Endothelial cell of umbilical vein (primary cell): ENCODE measurements around the gene CDK19. TPM values are rescaled to one million over a fixed set of nuclear protein-coding genes. Genes with fewer than 3 reads are reported as not detected.

Experiments
- BruUV-seq: library from RNA; stranded (reverse); fragments of 400-500 nt; replicated peaks from 2 replicates; lab custom pipeline; 2021; lab: Mats Ljungman, UMichigan
- CTCF ChIA-PET: fragments of 300-600, 350-600 bp; sonication (Branson Sonifier 250); formaldehyde crosslinking; loops from one replicate; lab custom pipeline; 2021; ENCODE audit warnings: antibody characterized with exemption, inconsistent platforms; lab: Charles Lee
- POLR2A ChIA-PET: fragments of 300-600, 350-600 bp; sonication (Branson Sonifier 250); formaldehyde crosslinking; loops from one replicate; lab custom pipeline; 2021; ENCODE audit warnings: antibody characterized with exemption, inconsistent platforms; lab: Charles Lee
- DNase-seq: peaks from one replicate; pipeline ENCODE4 v3.0.0-alpha.2; 2011; ENCODE audit warnings: low read depth, low spot score
- FAIRE-seq: peaks from 2 replicates; lab custom pipeline; 2011; peaks lifted over from hg19 to GRCh38; lab: Jason Lieb, UNC
- H2AFZ ChIP-seq: 2 replicates; pipeline ENCODE4 v1.6.0; 2012; ENCODE audit warnings: low read depth, low read length, control low read depth, inconsistent platforms
- H3K27ac ChIP-seq: 2 replicates; pipeline ENCODE4 v1.5.1; 2011; ENCODE audit warnings: low read depth, mild to moderate bottlenecking, control low read depth, low read length, moderate library complexity; ENCODE audit not compliant: insufficient read depth
- H3K27me3 ChIP-seq, 2 experiments: 2 replicates each; pipeline versions ENCODE4 v1.6.0 to v1.6.1; 2011; ENCODE audit warnings: low read length in 2 of 2, mixed read lengths in 1 of 2; ENCODE audit not compliant: control insufficient read depth in 2 of 2, insufficient read depth in 2 of 2
- H3K36me3 ChIP-seq, 2 experiments: 2 replicates in 1 of 2; 3 replicates in 1 of 2; pipeline ENCODE4 v1.5.1; 2011; ENCODE audit warnings: low read length in 2 of 2, mild to moderate bottlenecking in 1 of 2, moderate library complexity in 1 of 2; ENCODE audit not compliant: control insufficient read depth in 2 of 2, insufficient read depth in 2 of 2; ENCODE audit errors: extremely low read depth in 1 of 2
- H3K4me1 ChIP-seq: 3 replicates; pipeline ENCODE4 v1.5.1; 2011; ENCODE audit warnings: mild to moderate bottlenecking, low read length; ENCODE audit not compliant: control insufficient read depth, insufficient read depth; ENCODE audit errors: extremely low read depth
- H3K4me2 ChIP-seq: 2 replicates; pipeline ENCODE4 v1.6.1; 2011; ENCODE audit warnings: low read length, control low read depth, mixed read lengths; ENCODE audit not compliant: insufficient read depth
- H3K4me3 ChIP-seq, 3 experiments: fragments of 200-600 bp in 1 of 3; sonication (generic), shearing (Covaris generic) in 1 of 3; replicated peaks in 1 of 3; 2 replicates each; pipeline ENCODE4 v1.5.1; 2011 to 2016; ENCODE audit warnings: control low read depth in 3 of 3, low read length in 3 of 3, mild to moderate bottlenecking in 2 of 3, inconsistent platforms in 1 of 3, low read depth in 1 of 3, moderate library complexity in 1 of 3; ENCODE audit not compliant: insufficient read depth in 1 of 3
- H3K79me2 ChIP-seq: 2 replicates; pipeline ENCODE4 v1.6.0; 2012; ENCODE audit warnings: low read length, inconsistent platforms; ENCODE audit not compliant: control insufficient read depth, insufficient read depth
- H3K9ac ChIP-seq: replicated peaks from 2 replicates; pipeline ENCODE3; 2011; ENCODE audit warnings: low read length, control low read depth; ENCODE audit not compliant: insufficient read depth; ENCODE audit errors: extremely low read depth
- H3K9me1 ChIP-seq: replicated peaks from 3 replicates; pipeline ENCODE4 v1.6.0; 2011; ENCODE audit warnings: mild to moderate bottlenecking, low read length; ENCODE audit not compliant: control insufficient read depth, insufficient read depth; ENCODE audit errors: extremely low read depth
- H3K9me3 ChIP-seq: replicated peaks from 2 replicates; pipeline ENCODE4 v1.5.1; 2012; ENCODE audit warnings: low read length, inconsistent platforms; ENCODE audit not compliant: control insufficient read depth, insufficient read depth
- H4K20me1 ChIP-seq: replicated peaks from 2 replicates; pipeline ENCODE3; 2011; ENCODE audit warnings: mild to moderate bottlenecking, low read length; ENCODE audit not compliant: control insufficient read depth, insufficient read depth; ENCODE audit errors: extremely low read depth
- EZH2 ChIP-seq: IDR thresholded peaks from 2 replicates; pipeline ENCODE4 v1.6.1; 2012; ENCODE audit warnings: borderline replicate concordance, low read depth, mild to moderate bottlenecking, moderate library complexity, low read length, inconsistent platforms; ENCODE audit not compliant: severe bottlenecking
- FOS ChIP-seq: IDR thresholded peaks from 2 replicates; pipeline ENCODE4 v1.6.1; 2011; ENCODE audit warnings: mild to moderate bottlenecking, low read length, moderate library complexity, borderline replicate concordance; ENCODE audit not compliant: insufficient read depth
- GATA2 ChIP-seq: IDR thresholded peaks from 2 replicates; pipeline ENCODE4 v1.7.0; 2011; ENCODE audit warnings: low read depth, mild to moderate bottlenecking, moderate library complexity, mixed read lengths, low read length; ENCODE audit not compliant: insufficient read length, insufficient read depth
- JUN ChIP-seq: IDR thresholded peaks from 2 replicates; pipeline ENCODE4 v1.6.1; 2011; ENCODE audit warnings: borderline replicate concordance, low read depth; ENCODE audit not compliant: insufficient read length, insufficient read depth
- MYC ChIP-seq: IDR thresholded peaks from one replicate; pipeline ENCODE4 v1.6.1; 2011; ENCODE audit warnings: mild to moderate bottlenecking, low read depth, low read length
- POLR2A ChIP-seq: IDR thresholded peaks from 2 replicates; pipeline ENCODE4 v1.6.1; 2012; ENCODE audit warnings: low read depth, mild to moderate bottlenecking, control low read depth, low read length
- POLR2AphosphoS5 ChIP-seq: IDR thresholded peaks from 2 replicates; pipeline ENCODE4 v1.6.1; 2012; ENCODE audit warnings: low read depth, mild to moderate bottlenecking, control low read depth, low read length, moderate library complexity; ENCODE audit not compliant: insufficient read depth
- dilution Hi-C: fragments of 300-500 bp; cut with MboI; formaldehyde crosslinking; loops from one replicate; pipeline ENCODE4 v1.15.0; 2019; ENCODE audit warnings: low sequenced_read_pairs; ENCODE audit not compliant: extremely low pct_ligation_motif_present
- intact Hi-C: fragments of 100-400 bp; cut with micrococcal nuclease; formaldehyde crosslinking; loops from one replicate; pipeline ENCODE4 v1.10.0; 2022
- polyA plus RNA-seq, 4 experiments: library from polyadenylated mRNA; depleted of rRNA in 3 of 4; stranded (reverse) in 3 of 4; unstranded in 1 of 4; fragments of >200 nt; gene quantifications; 2 replicates each; pipeline versions ENCODE4 v1.2.1 to v1.2.3, GENCODE V29; 2011 to 2012; ENCODE audit warnings: missing spikeins in 1 of 4
- total RNA-seq: library from RNA; stranded (reverse); gene quantifications from 2 replicates; pipeline ENCODE4 v1.2.3, GENCODE V29; 2021

Gene CDK19
- total and polyA plus RNA-seq, 2 donors (not counting 3 experiments of a cell fraction or from before 2014, with no cell fraction given): 4.6 to 12.1 TPM

DNA sequence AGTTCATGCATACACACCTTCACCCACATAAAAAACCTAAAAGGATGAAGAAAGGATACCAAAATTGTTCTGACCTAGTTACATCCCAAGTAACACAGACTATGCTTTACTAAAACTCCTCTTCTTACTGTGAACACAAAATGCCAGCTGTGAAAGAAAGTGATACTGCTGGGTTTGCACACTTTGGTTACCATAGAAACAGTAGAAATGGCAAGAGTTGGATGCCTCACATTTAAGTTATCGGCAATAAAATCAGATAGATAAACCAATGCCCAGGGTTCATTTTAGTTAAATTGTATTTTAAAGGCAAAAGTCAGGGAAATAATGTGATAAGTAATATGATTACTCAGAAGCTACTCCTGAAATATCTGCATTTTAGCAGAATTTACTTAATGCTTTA, 161.9 kb downstream of the CDK19 start:
- no peak overlapping the region for H3K4me3 ChIP-seq
- no peak overlapping the region for H3K9ac ChIP-seq
- no peak overlapping the region for H2AFZ ChIP-seq
- no TSS peak for BruUV-seq
- no peaks in the 10 kb centered on the region for H3K4me1 ChIP-seq
- intact Hi-C loops: no loop called here
- H3K27ac ChIP-seq: no peak overlapping the region
- H3K9me1 ChIP-seq: no peaks in the 10 kb centered on the region
- no peaks in the 10 kb centered on the region for H3K36me3 ChIP-seq
- DNase-seq (no peak), FAIRE-seq (no peak)
- ChIA-PET CTCF (interaction anchor here (3.1 kb wide), 1 partner anchor 10 kb away, joined by 10 read pairs; no protein-coding TSS in a partner anchor), POLR2A (no interaction called here)
- TF ChIP-seq POLR2A: no peak
- no peak for TF ChIP-seq GATA2
- TF ChIP-seq EZH2: no peak
- H4K20me1 ChIP-seq: no peaks in the 10 kb centered on the region
- dilution Hi-C loops: no loop called here
- no peak overlapping the region for H3K4me2 ChIP-seq
- no peaks in the 10 kb centered on the region for H3K79me2 ChIP-seq
- H3K27me3 ChIP-seq: no peaks in the 10 kb centered on the region
- no peaks in the 10 kb centered on the region for H3K9me3 ChIP-seq

DNA sequence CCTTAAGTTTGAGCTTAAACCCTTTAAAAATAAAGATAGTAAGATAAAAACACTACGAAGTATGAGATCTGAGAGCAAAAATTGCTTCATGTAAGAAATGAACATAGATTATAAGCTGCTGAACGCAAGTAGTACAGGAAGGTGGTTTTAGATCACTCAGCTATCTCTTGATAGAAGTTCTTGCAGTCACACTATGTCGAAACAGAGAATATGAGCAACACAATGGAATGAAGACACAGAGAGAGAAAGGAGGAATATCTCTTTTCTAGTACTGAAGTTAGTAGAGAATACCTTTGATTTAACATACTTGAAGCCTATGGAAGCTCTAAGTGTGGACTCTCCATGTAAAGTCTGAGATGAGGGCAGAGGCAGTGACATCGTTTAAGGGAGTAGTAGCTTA, 162.7 kb downstream of the CDK19 start:
- H3K36me3 ChIP-seq: no peaks in the 10 kb centered on the region
- dilution Hi-C loops (no loop called here), intact Hi-C loops (no loop called here)
- DNase-seq: no peak
- no peaks in the 10 kb centered on the region for H3K9me1 ChIP-seq
- no peaks in the 10 kb centered on the region for H3K27me3 ChIP-seq
- CTCF ChIA-PET: interaction anchor here (1.1 to 3.1 kb wide), 5 partner anchors 8 to 142 kb away, joined by 3 to 10 read pairs (median 4); no protein-coding TSS in a partner anchor
- BruUV-seq: no TSS peak
- no peak overlapping the region for H3K9ac ChIP-seq
- no peaks in the 10 kb centered on the region for H3K79me2 ChIP-seq
- no peak overlapping the region for H2AFZ ChIP-seq
- no peaks in the 10 kb centered on the region for H4K20me1 ChIP-seq
- no peak overlapping the region for H3K4me2 ChIP-seq
- no peak overlapping the region for H3K4me3 ChIP-seq
- no peak overlapping the region for H3K27ac ChIP-seq
- TF ChIP-seq EZH2 (no peak), POLR2AphosphoS5 (no peak), POLR2A (no peak), MYC (no peak), JUN (no peak), FOS (no peak), GATA2 (no peak)
- no peaks in the 10 kb centered on the region for H3K9me3 ChIP-seq
- FAIRE-seq: no peak
- POLR2A ChIA-PET: no interaction called here
- H3K4me1 ChIP-seq: no peaks in the 10 kb centered on the region
